ENCODE measurements around the gene MAPK14. TPM values are rescaled to one million over a fixed set of nuclear protein-coding genes. Genes with fewer than 3 reads are reported as not detected.

The MAPK14 gene
- total and polyA plus RNA-seq, 3 donors from 2014 or later: 21.8 to 58.3 (median 57.3) TPM

DNA sequence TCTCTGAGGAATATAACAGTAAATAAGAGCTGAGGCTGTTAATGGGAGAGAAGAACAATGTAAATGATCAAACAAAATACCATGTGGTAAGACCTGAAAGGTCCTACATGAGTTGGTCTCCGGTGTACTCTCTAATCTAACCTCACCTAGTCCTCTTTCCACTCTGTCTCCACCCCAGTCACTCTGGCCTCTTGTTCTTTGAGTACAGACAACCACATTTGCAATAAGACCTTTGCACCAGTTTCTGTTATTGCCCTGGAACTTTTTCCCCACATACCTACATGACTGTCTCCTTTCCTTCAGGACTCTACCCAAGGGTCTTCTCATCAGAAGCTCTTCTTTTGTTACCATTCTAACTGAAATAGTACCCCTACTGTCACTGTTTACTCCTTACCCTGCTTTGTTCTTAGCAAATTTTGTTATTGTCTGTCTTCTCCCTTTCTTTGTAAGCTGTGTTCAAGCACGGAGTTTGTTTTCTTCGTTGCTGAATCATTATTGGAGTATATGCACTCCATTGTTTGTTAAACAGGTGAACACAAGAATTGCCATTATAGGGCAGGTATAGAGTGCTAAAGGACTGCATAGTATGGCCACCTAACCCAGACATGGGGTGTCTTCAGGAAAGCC, 37.3 kb downstream of the MAPK14 start:
- no peak for DNase-seq
- no peak overlapping the region for H3K27ac ChIP-seq
- no peaks in the 10 kb centered on the region for H3K9me3 ChIP-seq
- peaks cover 8% of the 10 kb centered on the region for H3K4me1 ChIP-seq
- no peaks in the 10 kb centered on the region for H3K27me3 ChIP-seq
- 90 to 92% methylated on average over 3 of the region's 3 CpGs for WGBS, 2 donors
- intact Hi-C loops (cut with DNase I; ENCODE audit: low total_unique reads): no loop called here
- TF ChIP-seq POLR2A (IDR thresholded peaks at IDR 0.05): no peak
- TF ChIP-seq, protein P1, sequence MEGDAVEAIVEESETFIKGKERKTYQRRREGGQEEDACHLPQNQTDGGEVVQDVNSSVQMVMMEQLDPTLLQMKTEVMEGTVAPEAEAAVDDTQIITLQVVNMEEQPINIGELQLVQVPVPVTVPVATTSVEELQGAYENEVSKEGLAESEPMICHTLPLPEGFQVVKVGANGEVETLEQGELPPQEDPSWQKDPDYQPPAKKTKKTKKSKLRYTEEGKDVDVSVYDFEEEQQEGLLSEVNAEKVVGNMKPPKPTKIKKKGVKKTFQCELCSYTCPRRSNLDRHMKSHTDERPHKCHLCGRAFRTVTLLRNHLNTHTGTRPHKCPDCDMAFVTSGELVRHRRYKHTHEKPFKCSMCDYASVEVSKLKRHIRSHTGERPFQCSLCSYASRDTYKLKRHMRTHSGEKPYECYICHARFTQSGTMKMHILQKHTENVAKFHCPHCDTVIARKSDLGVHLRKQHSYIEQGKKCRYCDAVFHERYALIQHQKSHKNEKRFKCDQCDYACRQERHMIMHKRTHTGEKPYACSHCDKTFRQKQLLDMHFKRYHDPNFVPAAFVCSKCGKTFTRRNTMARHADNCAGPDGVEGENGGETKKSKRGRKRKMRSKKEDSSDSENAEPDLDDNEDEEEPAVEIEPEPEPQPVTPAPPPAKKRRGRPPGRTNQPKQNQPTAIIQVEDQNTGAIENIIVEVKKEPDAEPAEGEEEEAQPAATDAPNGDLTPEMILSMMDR (IDR thresholded peaks at IDR 0.05): no peak
- H3K4me3 ChIP-seq: no peak overlapping the region
- no peaks in the 10 kb centered on the region for H3K36me3 ChIP-seq (ENCODE audit: low read depth, missing control alignments)

DNA sequence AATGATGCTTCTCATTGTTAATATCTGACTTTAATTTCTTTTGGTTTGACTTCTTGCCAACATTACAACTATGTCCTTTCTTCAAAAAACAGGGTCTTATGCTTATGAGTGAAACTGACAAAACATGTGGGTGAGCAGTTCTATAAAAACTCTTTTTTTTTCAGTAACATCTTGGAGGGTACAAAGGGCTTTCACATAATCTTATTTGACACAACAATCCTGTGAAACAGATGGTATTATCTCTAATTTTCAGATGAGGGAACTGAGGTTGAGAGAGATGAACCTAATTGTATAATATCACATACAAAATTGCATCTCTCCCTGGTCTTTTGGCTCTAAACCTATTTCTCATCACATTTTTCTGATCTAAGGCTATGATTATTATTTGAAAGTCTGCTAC, 38.3 kb downstream of the MAPK14 start:
- no peaks in the 10 kb centered on the region for H3K36me3 ChIP-seq (ENCODE audit: low read depth, missing control alignments)
- H3K4me3 ChIP-seq: no peak overlapping the region
- peaks cover 8% of the 10 kb centered on the region for H3K4me1 ChIP-seq
- DNase-seq: no peak
- intact Hi-C loops (cut with DNase I; ENCODE audit: low total_unique reads): no loop called here
- H3K27me3 ChIP-seq: no peaks in the 10 kb centered on the region
- TF ChIP-seq, protein P1 (IDR thresholded peaks at IDR 0.05): no peak
- H3K9me3 ChIP-seq: no peaks in the 10 kb centered on the region
- no peak overlapping the region for H3K27ac ChIP-seq

DNA sequence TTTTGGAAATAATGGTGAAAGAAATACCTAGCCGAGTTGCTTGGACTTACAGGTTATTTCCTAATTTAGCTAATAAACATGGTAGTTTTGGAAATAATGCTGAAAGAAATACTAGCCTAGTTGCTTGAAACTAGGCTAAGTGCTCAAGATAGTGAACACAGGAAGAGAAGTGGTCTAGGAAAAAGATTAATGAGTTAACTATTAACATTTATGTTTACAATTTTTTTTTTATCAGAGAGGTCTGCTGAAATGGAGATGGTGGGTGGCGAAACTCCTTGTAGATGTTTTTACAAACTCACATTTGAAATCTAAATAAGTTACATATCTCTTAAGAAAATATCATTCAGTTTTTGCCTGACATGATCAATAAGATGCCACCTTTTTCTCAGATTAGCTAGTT, 39.2 kb downstream of the MAPK14 start:
- no peaks in the 10 kb centered on the region for H3K27me3 ChIP-seq
- peaks cover 8% of the 10 kb centered on the region for H3K4me1 ChIP-seq
- intact Hi-C loops (cut with DNase I; ENCODE audit: low total_unique reads): no loop called here
- no peak overlapping the region for H3K27ac ChIP-seq
- H3K4me3 ChIP-seq: no peak overlapping the region
- 93% methylated on average over 2 of the region's 2 CpGs for WGBS, 2 donors
- no peaks in the 10 kb centered on the region for H3K36me3 ChIP-seq (ENCODE audit: low read depth, missing control alignments)
- no peaks in the 10 kb centered on the region for H3K9me3 ChIP-seq
- no peak for DNase-seq
- TF ChIP-seq POLR2A (IDR thresholded peaks at IDR 0.05): no peak
- TF ChIP-seq, protein P1 (IDR thresholded peaks at IDR 0.05): no peak

DNA sequence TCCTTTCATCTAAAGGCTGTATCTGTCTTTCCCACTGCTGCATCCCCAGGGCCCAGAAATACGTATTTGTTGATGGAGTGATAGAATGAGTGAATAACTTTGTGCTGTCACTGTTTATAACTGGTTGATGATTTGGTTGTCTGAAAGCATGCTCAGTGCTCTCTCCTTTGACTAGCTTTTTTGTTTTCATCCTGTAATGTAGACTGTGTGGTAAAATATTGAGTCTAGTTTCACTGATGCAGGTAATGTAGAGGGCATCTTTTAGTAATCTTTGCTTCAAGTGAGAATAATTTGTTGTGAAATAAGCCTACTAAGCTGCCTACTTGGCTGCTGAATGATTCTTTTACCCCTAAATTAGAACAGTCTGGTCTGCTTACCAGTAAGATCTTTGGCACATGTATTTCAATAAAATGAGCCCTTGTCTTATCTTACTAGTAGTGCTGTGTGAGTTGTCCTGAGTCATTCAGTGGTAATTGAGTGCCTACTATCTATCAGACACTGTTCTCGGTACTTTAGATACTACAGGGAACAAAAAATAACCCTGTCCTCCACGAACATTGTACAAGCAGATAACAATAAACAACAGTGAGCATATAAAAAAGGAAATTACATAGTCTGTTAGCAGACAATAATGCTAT, 39.9 kb downstream of the MAPK14 start:
- no peak for DNase-seq
- H3K4me1 ChIP-seq: peaks cover 8% of the 10 kb centered on the region
- no peaks in the 10 kb centered on the region for H3K27me3 ChIP-seq
- H3K4me3 ChIP-seq: no peak overlapping the region
- no peak overlapping the region for H3K27ac ChIP-seq
- no peaks in the 10 kb centered on the region for H3K9me3 ChIP-seq
- 40 to 49% methylated on average over 3 of the region's 3 CpGs for WGBS, 2 donors
- TF ChIP-seq, protein P1 (IDR thresholded peaks at IDR 0.05): no peak
- no peak for TF ChIP-seq POLR2A (IDR thresholded peaks at IDR 0.05)
- H3K36me3 ChIP-seq (ENCODE audit: low read depth, missing control alignments): no peaks in the 10 kb centered on the region
- intact Hi-C loops (cut with DNase I; ENCODE audit: low total_unique reads): no loop called here

DNA sequence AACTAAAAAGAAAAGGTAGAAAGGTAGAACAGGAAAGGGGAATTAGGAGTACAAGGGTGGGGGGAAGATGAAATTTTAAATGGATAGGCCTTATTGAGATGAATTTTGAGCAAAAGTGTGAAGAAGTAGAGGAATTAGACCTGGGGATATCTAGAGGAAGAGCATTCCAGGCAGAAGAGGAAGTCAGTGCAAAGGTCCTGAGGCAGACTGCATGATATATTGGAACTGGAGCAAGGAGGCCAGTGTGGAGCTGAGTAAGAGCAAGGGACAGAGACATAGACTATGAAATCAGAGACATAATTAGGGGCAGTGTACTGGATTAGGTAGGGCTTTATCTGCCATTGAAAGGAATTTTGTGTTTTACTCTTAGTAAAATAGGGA, 40.4 kb downstream of the MAPK14 start:
- peaks cover 8% of the 10 kb centered on the region for H3K4me1 ChIP-seq

More for the DNA sequence above, 40.4 kb downstream of the MAPK14 start:
- intact Hi-C loops (cut with DNase I; ENCODE audit: low total_unique reads): no loop called here
- TF ChIP-seq, protein P1 (IDR thresholded peaks at IDR 0.05): no peak
- Histone ChIP-seq H3K27me3 (no peaks in the 10 kb centered on the region), H3K4me3 (no peak overlapping the region), H3K9me3 (no peaks in the 10 kb centered on the region), H3K27ac (no peak overlapping the region), H3K36me3 (ENCODE audit: low read depth, missing control alignments) (no peaks in the 10 kb centered on the region)
- DNase-seq: no peak
